Neural cell (in vitro differentiated cells): ENCODE measurements around the gene TCN2.

Source experiments
- EP300 ChIP-seq: fragments of 450-650 bp; conservative IDR thresholded peaks from 2 replicates; pipeline ENCODE4 v1.6.1; 2014; ENCODE audit warnings: antibody characterized with exemption, mild to moderate bottlenecking, moderate library complexity; ENCODE audit not compliant: poor library complexity, severe bottlenecking
- POLR2AphosphoS5 ChIP-seq: IDR thresholded peaks from 2 replicates; pipeline ENCODE4 v1.6.1; 2012
- TF ChIP-seq, protein P1 (sequence below): fragments of 450-650 bp; IDR thresholded peaks from 2 replicates; pipeline ENCODE4 v1.5.1; 2014; ENCODE audit warnings: antibody characterized with exemption, mild to moderate bottlenecking, moderate library complexity; ENCODE audit not compliant: poor library complexity, severe bottlenecking

DNA sequence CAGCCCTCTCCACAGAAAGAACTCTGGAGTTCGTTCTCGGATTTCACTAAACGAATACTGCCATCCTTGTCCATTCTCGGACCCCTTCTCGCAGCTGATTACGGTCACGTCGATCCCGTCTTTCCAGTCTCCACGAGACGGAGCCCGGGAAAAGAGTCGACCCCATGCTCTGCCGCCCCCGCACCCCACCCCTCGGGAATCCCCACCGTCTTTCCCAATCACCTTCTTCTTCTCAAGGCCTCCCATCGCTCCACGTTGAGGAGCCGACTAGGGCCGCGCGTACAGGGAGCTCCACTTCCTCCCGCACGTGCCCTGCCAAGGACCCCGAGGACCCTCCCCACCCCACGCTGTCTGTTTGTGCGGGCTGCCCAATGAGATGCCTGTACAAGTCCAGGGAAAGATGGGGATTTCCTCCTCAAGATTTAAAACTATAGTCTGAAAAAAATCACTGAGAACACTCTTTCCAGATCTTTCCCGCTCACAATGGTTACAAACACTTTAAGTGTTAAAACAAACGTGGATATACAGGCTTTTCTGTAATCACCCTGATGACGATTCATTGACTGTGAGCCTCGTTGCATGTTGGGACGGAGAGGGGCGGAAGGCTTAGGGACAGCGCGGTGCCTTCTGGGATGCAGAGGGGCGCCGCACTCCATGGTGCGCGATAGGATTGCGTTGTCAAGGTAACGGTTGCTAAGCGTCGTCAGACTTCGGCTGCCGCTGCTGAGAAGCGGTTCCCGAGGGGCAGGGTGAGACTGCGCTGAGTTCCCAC lies 15.2 kb upstream of the TCN2 start, which contains the start of gene PES1:
- TF ChIP-seq POLR2AphosphoS5, result peak; percentile 63
- TF ChIP-seq, protein P1, sequence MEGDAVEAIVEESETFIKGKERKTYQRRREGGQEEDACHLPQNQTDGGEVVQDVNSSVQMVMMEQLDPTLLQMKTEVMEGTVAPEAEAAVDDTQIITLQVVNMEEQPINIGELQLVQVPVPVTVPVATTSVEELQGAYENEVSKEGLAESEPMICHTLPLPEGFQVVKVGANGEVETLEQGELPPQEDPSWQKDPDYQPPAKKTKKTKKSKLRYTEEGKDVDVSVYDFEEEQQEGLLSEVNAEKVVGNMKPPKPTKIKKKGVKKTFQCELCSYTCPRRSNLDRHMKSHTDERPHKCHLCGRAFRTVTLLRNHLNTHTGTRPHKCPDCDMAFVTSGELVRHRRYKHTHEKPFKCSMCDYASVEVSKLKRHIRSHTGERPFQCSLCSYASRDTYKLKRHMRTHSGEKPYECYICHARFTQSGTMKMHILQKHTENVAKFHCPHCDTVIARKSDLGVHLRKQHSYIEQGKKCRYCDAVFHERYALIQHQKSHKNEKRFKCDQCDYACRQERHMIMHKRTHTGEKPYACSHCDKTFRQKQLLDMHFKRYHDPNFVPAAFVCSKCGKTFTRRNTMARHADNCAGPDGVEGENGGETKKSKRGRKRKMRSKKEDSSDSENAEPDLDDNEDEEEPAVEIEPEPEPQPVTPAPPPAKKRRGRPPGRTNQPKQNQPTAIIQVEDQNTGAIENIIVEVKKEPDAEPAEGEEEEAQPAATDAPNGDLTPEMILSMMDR, result peak; percentile 25
- peak; percentile 79 for TF ChIP-seq EP300
